ENCODE results near the gene SCD5.

SCD5 gene

GRCh38 chr4:82792912-82793649 is 5.5 kb downstream of the SCD5 start:
- Histone ChIP-seq H3K9me2 (replicated peaks; ENCODE audit: insufficient read depth, low read length) (no peaks in the 10 kb centered on the region), H3K4me1 (ENCODE audit: low read length) (no peaks in the 10 kb centered on the region), H2AFZ (ENCODE audit: low read length) (no peak overlapping the region), H3K9me3 (replicated peaks; ENCODE audit: insufficient read depth, low read length) (no peaks in the 10 kb centered on the region), H3K79me2 (ENCODE audit: low read length) (no peaks in the 10 kb centered on the region), H3F3A (ENCODE audit: insufficient read depth, low read length) (no peaks in the 10 kb centered on the region), H3K4me3 (ENCODE audit: low read length) (no peak overlapping the region), H3K9ac (ENCODE audit: low read length) (no peak overlapping the region), H3K27me3 (replicated peaks; ENCODE audit: insufficient read depth, low read length) (no peaks in the 10 kb centered on the region), H3K36me3 (replicated peaks; ENCODE audit: insufficient read depth, low read length) (no peaks in the 10 kb centered on the region), H3K4me2 (ENCODE audit: low read depth, low read length) (no peak overlapping the region), H4K20me1 (ENCODE audit: insufficient read depth, low read length) (no peaks in the 10 kb centered on the region), H3K27ac (ENCODE audit: low read length) (no peak overlapping the region)
- no peak for TF ChIP-seq EZH2 (optimal IDR thresholded peaks at IDR 0.05; ENCODE audit: low read depth, low read length)
- TF ChIP-seq CTCF (IDR thresholded peaks at IDR 0.05; ENCODE audit: low read length): no peak
- no peak for TF ChIP-seq EZH2phosphoT487 (IDR thresholded peaks at IDR 0.05; ENCODE audit: low read length)
- DNase-seq: no peak

- Histone ChIP-seq H3K9me2 (replicated peaks; ENCODE audit: insufficient read depth, low read length) (no peaks in the 10 kb centered on the region), H3K4me3 (ENCODE audit: low read length) (no peak overlapping the region), H3F3A (ENCODE audit: insufficient read depth, low read length) (no peaks in the 10 kb centered on the region), H3K36me3 (replicated peaks; ENCODE audit: insufficient read depth, low read length) (no peaks in the 10 kb centered on the region), H3K4me2 (ENCODE audit: low read depth, low read length) (no peak overlapping the region), H3K79me2 (ENCODE audit: low read length) (no peaks in the 10 kb centered on the region), H3K9ac (ENCODE audit: low read length) (no peak overlapping the region), H2AFZ (ENCODE audit: low read length) (no peak overlapping the region), H3K27me3 (replicated peaks; ENCODE audit: insufficient read depth, low read length) (no peaks in the 10 kb centered on the region), H3K9me3 (replicated peaks; ENCODE audit: insufficient read depth, low read length) (no peaks in the 10 kb centered on the region), H3K27ac (ENCODE audit: low read length) (no peak overlapping the region), H4K20me1 (ENCODE audit: insufficient read depth, low read length) (no peaks in the 10 kb centered on the region), H3K4me1 (ENCODE audit: low read length) (no peaks in the 10 kb centered on the region)
- DNase-seq: no peak
- no peak for TF ChIP-seq EZH2phosphoT487 (IDR thresholded peaks at IDR 0.05; ENCODE audit: low read length)
- no peak for TF ChIP-seq EZH2 (optimal IDR thresholded peaks at IDR 0.05; ENCODE audit: low read depth, low read length)
- no peak for TF ChIP-seq CTCF (IDR thresholded peaks at IDR 0.05; ENCODE audit: low read length)
Observed at GRCh38 chr4:82791179-82791578, 7.4 kb downstream of the SCD5 start.

- no peak overlapping the region for H3K4me2 ChIP-seq (ENCODE audit: low read depth, low read length)
- no peaks in the 10 kb centered on the region for H3K27me3 ChIP-seq (replicated peaks; ENCODE audit: insufficient read depth, low read length)
- no peak overlapping the region for H3K27ac ChIP-seq (ENCODE audit: low read length)
- no peaks in the 10 kb centered on the region for H3K4me1 ChIP-seq (ENCODE audit: low read length)
- no peaks in the 10 kb centered on the region for H3K9me3 ChIP-seq (replicated peaks; ENCODE audit: insufficient read depth, low read length)
- H3F3A ChIP-seq (ENCODE audit: insufficient read depth, low read length): no peaks in the 10 kb centered on the region
- H3K79me2 ChIP-seq (ENCODE audit: low read length): no peaks in the 10 kb centered on the region
- no peak overlapping the region for H3K4me3 ChIP-seq (ENCODE audit: low read length)
- no peaks in the 10 kb centered on the region for H3K36me3 ChIP-seq (replicated peaks; ENCODE audit: insufficient read depth, low read length)
- DNase-seq: no peak
- TF ChIP-seq EZH2 (optimal IDR thresholded peaks at IDR 0.05; ENCODE audit: low read depth, low read length) (no peak), CTCF (IDR thresholded peaks at IDR 0.05; ENCODE audit: low read length) (no peak), EZH2phosphoT487 (IDR thresholded peaks at IDR 0.05; ENCODE audit: low read length) (no peak)
- no peaks in the 10 kb centered on the region for H3K9me2 ChIP-seq (replicated peaks; ENCODE audit: insufficient read depth, low read length)
- no peak overlapping the region for H3K9ac ChIP-seq (ENCODE audit: low read length)
- no peaks in the 10 kb centered on the region for H4K20me1 ChIP-seq (ENCODE audit: insufficient read depth, low read length)
- H2AFZ ChIP-seq (ENCODE audit: low read length): no peak overlapping the region
Observed at GRCh38 chr4:82790060-82790660, 8.4 kb downstream of the SCD5 start.
